HepG2 (cell line): ENCODE results near the gene STK32C. TPM values are rescaled to one million over a fixed set of nuclear protein-coding genes. Genes with fewer than 3 reads are reported as not detected.

ENCODE experiments used
- ATAC-seq: fragments of 200-7000 bp; cut with Tn5 transposase; 3 replicates; pipeline ENCODE4 v1.9.1; 2020; ENCODE audit warnings: mild to moderate bottlenecking, moderate library complexity
- BruUV-seq: library from RNA; stranded (reverse); fragments of 400-500 nt; replicated peaks from 2 replicates; lab custom pipeline; 2021; lab: Mats Ljungman, UMichigan
- CTCF ChIA-PET: fragments of 300-600 bp; formaldehyde crosslinking; extraction: SDS; loops from one replicate; lab custom pipeline; 2021; ENCODE audit warnings: low total read pairs, inconsistent platforms, low intra/inter-chr PET ratio; lab: Yijun Ruan, JAX
- POLR2A ChIA-PET: fragments of 350-600 bp; sonication (Branson Sonifier 250); formaldehyde crosslinking; loops from one replicate; lab custom pipeline; 2020; ENCODE audit warnings: antibody characterized with exemption, inconsistent platforms; lab: Yijun Ruan, JAX
- DNase-seq: peaks from one replicate; pipeline ENCODE4 v3.0.0-alpha.2; 2015; ENCODE audit warnings: low spot score
- FAIRE-seq: peaks from 3 replicates; lab custom pipeline; 2011; peaks lifted over from hg19 to GRCh38; lab: Jason Lieb, UNC
- H2AFZ ChIP-seq: one replicate; pipeline ENCODE4 v1.6.1; 2011; ENCODE audit warnings: low read length, inconsistent platforms
- H3K27ac ChIP-seq: fragments of 300-600 bp; 3 replicates; pipeline ENCODE4 v1.8.0; 2011; ENCODE audit warnings: mixed run types, mild to moderate bottlenecking, mixed read lengths, low read length, inconsistent platforms; ENCODE audit not compliant: insufficient read depth; ENCODE audit errors: extremely low read length
- H3K27me3 ChIP-seq, 2 experiments: fragments of 200-600 bp in 1 of 2; 2 replicates in 1 of 2; 3 replicates in 1 of 2; pipeline versions ENCODE4 v1.6.0 to v1.8.0; 2011; ENCODE audit warnings: low read length in 2 of 2, mild to moderate bottlenecking in 2 of 2, moderate library complexity in 2 of 2, inconsistent platforms in 1 of 2; ENCODE audit not compliant: insufficient read depth in 2 of 2, control insufficient read depth in 1 of 2
- H3K36me3 ChIP-seq, 2 experiments: fragments of 200-600 bp in 1 of 2; replicated peaks in 1 of 2; 2 replicates in 1 of 2; 3 replicates in 1 of 2; pipeline versions ENCODE4 v1.5.1 to v1.8.0; 2011; ENCODE audit warnings: low read length in 2 of 2, inconsistent platforms in 1 of 2; ENCODE audit not compliant: insufficient read depth in 2 of 2, control insufficient read depth in 1 of 2
- H3K4me1 ChIP-seq: 2 replicates; pipeline ENCODE4 v1.5.1; 2012; ENCODE audit warnings: low read length, inconsistent platforms; ENCODE audit not compliant: insufficient read depth
- H3K4me2 ChIP-seq: 2 replicates; pipeline ENCODE4 v1.6.0; 2011; ENCODE audit warnings: low read depth, low read length, inconsistent platforms
- H3K4me3 ChIP-seq, 3 experiments: fragments of 200-600 bp in 1 of 3; sonication (generic), shearing (Covaris generic) in 1 of 3; replicated peaks in 1 of 3; 2 replicates each; pipeline ENCODE4 v1.5.1; 2011 to 2016; ENCODE audit warnings: low read length in 3 of 3, inconsistent platforms in 2 of 3, low read depth in 2 of 3, mild to moderate bottlenecking in 2 of 3, control low read depth in 1 of 3, mixed read lengths in 1 of 3; ENCODE audit not compliant: insufficient read depth in 1 of 3
- H3K79me2 ChIP-seq: one replicate; pipeline ENCODE4 v1.6.1; 2011; ENCODE audit warnings: low read length, inconsistent platforms; ENCODE audit not compliant: insufficient read depth
- H3K9ac ChIP-seq: 2 replicates; pipeline ENCODE4 v1.6.0; 2011; ENCODE audit warnings: mild to moderate bottlenecking, low read depth, low read length, inconsistent platforms; ENCODE audit not compliant: insufficient read depth
- H3K9me3 ChIP-seq: 2 replicates; pipeline ENCODE4 v1.5.1; 2012; ENCODE audit warnings: mild to moderate bottlenecking, low read length
- H4K20me1 ChIP-seq: 2 replicates; pipeline ENCODE4 v1.6.0; 2011; ENCODE audit warnings: inconsistent platforms, mild to moderate bottlenecking, low read length, moderate library complexity; ENCODE audit not compliant: insufficient read depth
- ATRX ChIP-seq: sonication (generic); formaldehyde crosslinking; IDR thresholded peaks from 2 replicates; pipeline ENCODE4 v1.4.0; 2020; ENCODE audit warnings: missing genetic modification reagents, borderline replicate concordance
- FOSL1 ChIP-seq: sonication (generic); formaldehyde crosslinking; IDR thresholded peaks from 2 replicates; pipeline ENCODE4 v1.9.0; 2021; ENCODE audit warnings: missing genetic modification reagents, borderline replicate concordance
- KDM1A ChIP-seq: IDR thresholded peaks from 2 replicates; pipeline ENCODE4 v1.6.1; 2016; ENCODE audit warnings: missing compliant biosample characterization
- MBNL3 ChIP-seq: fragments of 250-450 bp; sonication (Bioruptor Pico); conservative IDR thresholded peaks from 2 replicates; pipeline ENCODE4 v1.8.0; 2022; ENCODE audit warnings: mild to moderate bottlenecking, inconsistent platforms
- RBM22 ChIP-seq: fragments of 200-400 bp; formaldehyde crosslinking; optimal IDR thresholded peaks from 2 replicates; pipeline ENCODE3; 2017; ENCODE audit warnings: mild to moderate bottlenecking, low read length, moderate library complexity
- SPEN ChIP-seq: sonication (generic); formaldehyde crosslinking; IDR thresholded peaks from 2 replicates; pipeline ENCODE4 v1.5.1; 2020; ENCODE audit warnings: low read depth, mild to moderate bottlenecking, missing genetic modification reagents
- TAF1 ChIP-seq: sonication (generic); formaldehyde crosslinking; IDR thresholded peaks from 2 replicates; pipeline ENCODE4 v1.4.0; 2020; ENCODE audit warnings: missing genetic modification reagents
- ZNF713 ChIP-seq: sonication (generic); formaldehyde crosslinking; IDR thresholded peaks from 2 replicates; pipeline ENCODE4 v1.4.0; 2020; ENCODE audit warnings: mild to moderate bottlenecking, missing genetic modification reagents
- ZNF792 ChIP-seq: IDR thresholded peaks from 2 replicates; pipeline ENCODE4 v1.6.1; 2016
- ZNF878 ChIP-seq: sonication (generic); formaldehyde crosslinking; IDR thresholded peaks from 2 replicates; pipeline ENCODE4 v1.8.1; 2023; ENCODE audit warnings: mild to moderate bottlenecking, missing genetic modification reagents, moderate library complexity
- WGBS: methylation state at CpG from one replicate; pipeline ENCODE4 v1.1.6; 2017; ENCODE audit warnings: low lambda C conversion rate; 5-methylcytosine and 5-hydroxymethylcytosine counted together
- in situ Hi-C: cut with HindIII; loops from 2 replicates; pipeline ENCODE4 v1.10.0; 2017; ENCODE audit warnings: low pct_unique_long_range_greater_than_20kb; ENCODE audit not compliant: extremely low pct_ligation_motif_present
- intact Hi-C: fragments of 100-400 bp; cut with micrococcal nuclease; formaldehyde crosslinking; loops from one replicate; pipeline ENCODE4 v1.10.0; 2022; ENCODE audit not compliant: unreplicated experiment
- polyA plus RNA-seq, 8 experiments: library from polyadenylated mRNA; depleted of rRNA in 3 of 8; stranded (reverse) in 7 of 8; unstranded in 1 of 8; fragments of >200 nt; fragmentation: Illumina TruSeq in 4 of 8; extraction: Trizol in 4 of 8; gene quantifications; 2 replicates each; pipeline versions ENCODE4 v1.2.1 to v1.2.3, GENCODE V29; 2011 to 2016; ENCODE audit warnings: low read depth in 4 of 8, missing spikeins in 1 of 8, mixed read lengths in 1 of 8; ENCODE audit not compliant: insufficient read depth in 1 of 8
- total RNA-seq, 5 experiments: library from RNA; depleted of rRNA; stranded (reverse); fragments of >200 nt; fragmentation: Illumina TruSeq; extraction: Trizol; gene quantifications; 2 replicates each; pipeline ENCODE4 v1.2.3, GENCODE V29; 2016; ENCODE audit warnings: low read depth in 1 of 5
- TF ChIP-seq, protein P1 (sequence below): IDR thresholded peaks from 2 replicates; pipeline ENCODE4 v1.6.1; 2016; ENCODE audit warnings: missing biosample characterization, missing genetic modification reagents, low read depth

The STK32C gene
- total and polyA plus RNA-seq, 2 of the 13 experiments (the other 11 are each of a cell fraction or from before 2014, with no cell fraction given) = 10.9 to 19.4 TPM

DNA sequence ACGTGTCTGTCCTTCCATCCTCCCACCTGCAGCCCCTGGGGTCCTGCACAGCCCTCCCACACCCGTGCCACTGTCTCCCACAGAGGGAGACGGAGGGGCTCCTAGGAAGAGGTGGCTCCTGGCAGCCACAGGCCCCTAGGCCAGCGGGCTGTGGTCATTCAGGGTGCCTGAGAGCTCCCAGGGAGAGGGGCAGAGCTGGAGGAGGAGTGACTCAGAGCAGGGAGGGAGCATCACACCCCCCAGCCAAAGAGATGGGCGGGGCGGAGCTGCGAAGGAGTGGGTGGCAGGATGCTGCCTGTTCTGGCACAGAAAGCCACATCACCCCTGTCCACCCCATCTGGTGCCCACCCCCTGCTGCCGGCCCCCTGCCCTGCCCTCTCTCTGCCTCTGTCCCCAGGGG, 50.5 kb downstream of the STK32C start:
- Histone ChIP-seq H3K36me3 (no peaks in the 10 kb centered on the region), H3K9ac (no peak overlapping the region), H3K79me2 (no peaks in the 10 kb centered on the region), H3K9me3 (no peaks in the 10 kb centered on the region), H4K20me1 (no peaks in the 10 kb centered on the region), H3K4me1 (peaks cover 18% of the 10 kb centered on the region), H2AFZ (no peak overlapping the region), H3K4me3 (no peak overlapping the region), H3K4me2 (no peak overlapping the region), H3K27me3 (no peaks in the 10 kb centered on the region), H3K27ac (no peak overlapping the region)
- ChIA-PET CTCF (no interaction called here), POLR2A (interaction anchor here (1.0 kb wide), 1 partner anchor 51 kb away, joined by 4 read pairs; the partner anchor contains the start of gene STK32C)
- intact Hi-C loops = no loop called here
- DNase-seq = no peak
- no peak for ATAC-seq
- TF ChIP-seq ATRX (CRISPR knock-in tag) = no peak
- no peak for TF ChIP-seq ZNF792 (CRISPR knock-in tag)
- TF ChIP-seq FOSL1 = no peak
- TF ChIP-seq ZNF713 (CRISPR knock-in tag) = no peak
- no peak for TF ChIP-seq ZNF878 (CRISPR knock-in tag)
- no peak for TF ChIP-seq MBNL3 (CRISPR knock-in tag)
- no peak for TF ChIP-seq TAF1
- TF ChIP-seq, protein P1, sequence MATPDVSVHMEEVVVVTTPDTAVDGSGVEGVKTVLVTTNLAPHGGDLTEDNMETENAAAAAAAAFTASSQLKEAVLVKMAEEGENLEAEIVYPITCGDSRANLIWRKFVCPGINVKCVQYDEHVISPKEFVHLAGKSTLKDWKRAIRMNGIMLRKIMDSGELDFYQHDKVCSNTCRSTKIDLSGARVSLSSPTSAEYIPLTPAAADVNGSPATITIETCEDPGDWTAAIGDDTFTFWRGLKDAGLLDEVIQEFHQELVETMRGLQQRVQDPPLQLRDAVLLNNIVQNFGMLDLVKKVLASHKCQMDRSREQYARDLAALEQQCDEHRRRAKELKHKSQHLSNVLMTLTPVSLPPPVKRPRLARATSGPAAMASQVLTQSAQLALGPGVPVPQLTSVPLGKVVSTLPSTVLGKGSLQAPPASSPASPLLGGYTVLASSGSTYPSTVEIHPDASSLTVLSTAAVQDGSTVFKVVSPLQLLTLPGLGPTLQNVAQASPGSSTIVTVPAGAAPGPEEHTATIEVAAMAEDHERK (CRISPR knock-in tag) = no peak
- TF ChIP-seq RBM22 = no peak
- TF ChIP-seq KDM1A (CRISPR knock-in tag) = no peak
- TF ChIP-seq SPEN = no peak
- 81% methylated on average over 3 of the region's 8 CpGs for WGBS
- no peak for FAIRE-seq
- BruUV-seq = no TSS peak
- in situ Hi-C loops = no loop called here
